NK-92 (cell line): ENCODE results near the gene CDKN2B-AS1.

ENCODE experiments used
- DNase-seq: peaks from one replicate; lab custom pipeline; 2025; ENCODE audit not compliant: unreplicated experiment; lab: John Stamatoyannopoulos, UW

Gene CDKN2B-AS1

GRCh38 chr9:21982391-21982790, 12.2 kb upstream of the CDKN2B-AS1 start:
- DNase-seq, result no peak

GRCh38 chr9:21982861-21983560, 11.6 kb upstream of the CDKN2B-AS1 start:
- no peak for DNase-seq

- no peak for DNase-seq
These were observed 11.0 kb upstream of the CDKN2B-AS1 start for GRCh38 chr9:21983561-21983935.

- no peak for DNase-seq
These were observed 10.5 kb upstream of the CDKN2B-AS1 start for GRCh38 chr9:21984101-21984500.

- no peak for DNase-seq
These were observed 8.5 kb upstream of the CDKN2B-AS1 start for GRCh38 chr9:21985964-21986667.

GRCh38 chr9:21988056-21988990, 6.3 kb upstream of the CDKN2B-AS1 start:
- no peak for DNase-seq

GRCh38 chr9:21989440-21990189, 5.0 kb upstream of the CDKN2B-AS1 start:
- DNase-seq, result no peak

GRCh38 chr9:21991072-21991959, 3.3 kb upstream of the CDKN2B-AS1 start:
- no peak for DNase-seq

- no peak for DNase-seq
These were observed 1.6 kb upstream of the CDKN2B-AS1 start for GRCh38 chr9:21993007-21993406.

GRCh38 chr9:21993893-21994555, 567 bp upstream of the CDKN2B-AS1 start, which contains the start of gene CDKN2A:
Gene CDKN2A (minus strand): TSS chr9:21994392.
- DNase-seq, result no peak

GRCh38 chr9:21995006-21995665, 545 bp downstream of the CDKN2B-AS1 start:
- no peak for DNase-seq

GRCh38 chr9:21995666-21996398, 1.2 kb downstream of the CDKN2B-AS1 start:
- DNase-seq, result no peak

- DNase-seq, result no peak
These were observed 1.8 kb downstream of the CDKN2B-AS1 start for GRCh38 chr9:21996438-21996837.

- DNase-seq, result no peak
These were observed 2.3 kb downstream of the CDKN2B-AS1 start for GRCh38 chr9:21996858-21997257.

- DNase-seq, result no peak
These were observed 2.9 kb downstream of the CDKN2B-AS1 start for GRCh38 chr9:21997480-21997879.

GRCh38 chr9:21998026-21998425, 3.4 kb downstream of the CDKN2B-AS1 start:
- no peak for DNase-seq

- no peak for DNase-seq
These were observed 7.4 kb downstream of the CDKN2B-AS1 start for GRCh38 chr9:22002038-22002437.
